ENCODE results near the gene SPAG9.
"Not testable (repeated sequence)": the region's sequence is repeated elsewhere in the genome, so short reads cannot be mapped to it uniquely, and the experiment has no call there.

Gene SPAG9

GRCh38 chr17:51087072-51087757 is 33.5 kb downstream of the SPAG9 start:
- no peak for DNase-seq

- DNase-seq, result no peak
Observed at GRCh38 chr17:51085150-51085805, 35.4 kb downstream of the SPAG9 start.

- DNase-seq, result no peak
Observed at GRCh38 chr17:51083981-51084380, 36.7 kb downstream of the SPAG9 start.

GRCh38 chr17:51083364-51083763 is 37.3 kb downstream of the SPAG9 start:
- DNase-seq, result not testable (repeated sequence)

GRCh38 chr17:51079049-51079448 is 41.6 kb downstream of the SPAG9 start:
- DNase-seq, result no peak

- DNase-seq, result no peak
Observed at GRCh38 chr17:51078009-51078592, 42.6 kb downstream of the SPAG9 start.

GRCh38 chr17:51076821-51077220 is 43.8 kb downstream of the SPAG9 start:
- DNase-seq, result no peak

GRCh38 chr17:51071556-51071955 is 49.1 kb downstream of the SPAG9 start:
- DNase-seq, result no peak

GRCh38 chr17:51065466-51065865 is 55.2 kb downstream of the SPAG9 start:
- DNase-seq, result no peak

- DNase-seq, result no peak
Observed at GRCh38 chr17:51064061-51064735, 56.5 kb downstream of the SPAG9 start.

- DNase-seq, result no peak
Observed at GRCh38 chr17:51060396-51060795, 60.3 kb downstream of the SPAG9 start.

- no peak for DNase-seq
Observed at GRCh38 chr17:51059781-51060180, 60.9 kb downstream of the SPAG9 start.

- DNase-seq, result no peak
Observed at GRCh38 chr17:51057534-51057933, 63.1 kb downstream of the SPAG9 start.

GRCh38 chr17:51056813-51057510 is 63.7 kb downstream of the SPAG9 start:
- DNase-seq, result no peak

GRCh38 chr17:51054748-51055147 is 65.9 kb downstream of the SPAG9 start:
- no peak for DNase-seq

GRCh38 chr17:51052235-51052634 is 68.4 kb downstream of the SPAG9 start:
- no peak for DNase-seq

GRCh38 chr17:51050291-51051033 is 70.2 kb downstream of the SPAG9 start:
- no peak for DNase-seq

GRCh38 chr17:51046514-51047384 is 73.9 kb downstream of the SPAG9 start:
- DNase-seq, result peak; percentile 77

- no peak for DNase-seq
Observed at GRCh38 chr17:51046046-51046445, 74.6 kb downstream of the SPAG9 start.

GRCh38 chr17:51045621-51046020 is 75.0 kb downstream of the SPAG9 start:
- DNase-seq, result no peak

GRCh38 chr17:51044976-51045375 is 75.7 kb downstream of the SPAG9 start:
- no peak for DNase-seq

Measured in NCI-H1092 (cell line).